NCI-H2196 (cell line): ENCODE results near the gene SLC25A48.
"Not testable (repeated sequence)": the region's sequence is repeated elsewhere in the genome, so short reads cannot be mapped to it uniquely, and the experiment has no call there.

Experiments
- DNase-seq: peaks from one replicate; lab custom pipeline; 2025; ENCODE audit not compliant: unreplicated experiment; lab: John Stamatoyannopoulos, UW

SLC25A48 gene

DNA sequence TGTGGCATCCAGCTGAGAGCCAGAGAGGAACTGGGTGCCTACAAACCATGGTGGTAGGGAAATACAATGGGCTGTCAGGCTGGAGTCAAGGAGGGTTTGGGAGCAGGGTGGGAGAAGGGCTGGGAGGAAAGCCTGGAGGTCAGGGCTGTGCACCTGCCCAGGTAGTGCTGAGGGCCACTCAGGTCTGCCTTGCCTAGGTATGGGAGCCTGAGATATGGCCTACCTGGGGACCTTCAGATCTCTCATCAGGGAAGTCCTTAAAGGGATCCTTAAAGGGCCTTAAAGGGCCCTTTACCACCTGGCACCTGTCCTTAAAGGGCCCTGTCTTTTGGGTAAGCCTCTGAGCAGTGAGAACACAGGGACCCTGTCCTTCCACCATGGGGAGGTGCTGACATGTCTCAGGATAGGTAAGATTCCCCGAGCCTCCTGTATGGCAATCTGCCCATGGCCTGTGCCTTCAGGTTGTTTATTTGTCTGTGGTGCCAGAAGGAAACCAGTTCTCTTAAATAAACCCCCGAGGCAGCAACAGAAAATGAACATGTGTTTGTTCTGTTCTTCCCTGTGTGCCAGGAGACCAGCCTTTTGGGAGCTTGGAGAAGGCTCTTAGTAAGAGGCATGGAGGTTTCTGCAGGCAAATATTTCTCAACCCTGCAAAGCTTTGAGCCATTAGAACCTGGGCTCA, 23.3 kb downstream of the SLC25A48 start:
- DNase-seq: no peak

DNA sequence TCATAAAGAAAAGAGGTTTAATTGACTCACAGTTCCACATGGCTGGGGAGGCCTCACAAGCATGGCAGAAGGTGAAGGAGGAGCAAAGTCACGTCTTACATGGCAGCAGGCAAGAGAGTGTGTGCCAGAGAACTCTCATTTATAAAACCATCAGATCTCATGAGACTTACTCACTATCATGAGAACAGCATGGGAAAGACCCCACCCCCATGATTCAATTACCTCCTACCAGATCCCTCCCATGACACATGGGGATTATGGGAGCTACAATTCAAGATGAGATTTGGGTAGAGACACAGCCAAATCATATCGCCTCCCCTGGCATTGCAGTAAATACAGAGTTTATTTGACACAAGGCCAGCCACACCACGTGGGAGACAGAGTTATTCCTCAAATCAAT, 24.7 kb downstream of the SLC25A48 start:
- not testable (repeated sequence) for DNase-seq

DNA sequence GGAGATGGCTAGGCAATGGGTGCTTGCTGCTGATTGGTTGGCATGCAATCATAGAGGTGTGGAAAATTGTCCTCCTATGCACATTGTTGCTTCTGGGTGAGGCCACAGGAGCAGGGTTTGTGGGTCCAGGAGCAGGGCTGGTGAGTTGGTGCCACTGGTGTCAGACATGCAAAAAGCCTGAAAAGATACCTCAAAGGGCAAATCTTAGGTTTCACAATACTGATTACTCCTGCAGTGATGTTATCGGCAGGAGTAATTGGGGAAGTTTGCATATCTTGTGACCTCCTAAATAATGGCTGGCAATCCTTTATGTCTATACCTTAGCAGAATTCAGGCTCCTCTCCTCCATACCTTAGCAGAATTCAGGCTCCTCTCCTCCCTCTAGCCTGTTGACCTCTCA, 25.2 kb downstream of the SLC25A48 start:
- DNase-seq: no peak

DNA sequence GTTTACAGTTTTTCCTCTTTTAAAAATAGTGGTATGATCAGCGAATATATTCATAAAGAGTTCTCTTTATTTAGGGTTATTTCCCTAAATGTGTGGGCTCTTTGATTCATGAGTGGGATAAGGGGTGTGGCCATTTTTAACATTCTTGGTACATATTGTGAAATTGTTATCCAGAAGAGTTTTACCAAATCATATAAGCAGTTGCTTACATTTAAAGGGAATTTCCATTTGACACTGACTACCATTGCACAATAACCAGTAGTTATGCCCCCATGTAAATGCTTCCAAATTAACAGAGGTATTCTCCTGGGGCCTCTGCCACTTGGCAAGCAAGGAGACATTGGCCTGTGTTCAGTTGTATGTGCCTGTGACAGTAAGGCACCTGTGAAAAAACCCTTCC, 27.2 kb downstream of the SLC25A48 start:
- DNase-seq: no peak

DNA sequence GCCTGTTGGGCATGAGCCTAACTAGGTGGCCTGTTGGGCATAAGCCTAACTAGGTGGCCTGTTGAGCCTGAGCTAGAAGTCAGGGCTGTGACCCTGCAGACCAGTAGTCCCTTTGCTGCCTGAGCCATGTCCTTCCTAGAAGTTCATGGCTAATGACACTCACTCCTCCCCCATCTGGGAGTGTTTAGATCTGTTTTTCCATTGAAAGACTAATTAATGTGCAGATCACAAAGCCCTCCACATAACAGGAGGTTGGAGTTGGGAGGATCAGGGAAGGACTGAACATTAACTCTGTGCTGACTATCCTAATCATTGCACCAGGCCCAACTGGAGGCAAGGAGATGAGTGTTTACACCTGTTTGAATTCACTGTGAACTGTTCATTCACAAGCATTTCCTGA, 27.6 kb downstream of the SLC25A48 start:
- DNase-seq: no peak

DNA sequence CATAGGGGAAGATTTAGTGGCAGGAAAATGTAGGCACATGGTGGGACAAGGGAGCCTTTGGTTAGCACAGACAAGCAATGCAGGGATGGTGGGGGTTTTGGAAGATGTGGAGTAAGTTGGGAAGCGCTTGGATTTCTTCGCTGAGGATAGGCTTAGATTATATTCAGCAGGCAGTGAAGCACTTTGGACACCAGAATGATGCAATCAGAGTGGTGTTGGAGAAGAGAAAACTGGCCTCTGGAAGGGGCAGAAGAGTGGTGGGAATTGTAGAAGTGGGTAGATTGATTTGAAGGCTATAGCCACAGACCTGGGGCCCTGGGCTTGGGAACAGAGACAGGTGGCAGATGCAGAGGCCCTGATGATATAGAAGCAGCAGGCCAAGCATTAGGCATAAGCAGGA, 28.3 kb downstream of the SLC25A48 start:
- no peak for DNase-seq

DNA sequence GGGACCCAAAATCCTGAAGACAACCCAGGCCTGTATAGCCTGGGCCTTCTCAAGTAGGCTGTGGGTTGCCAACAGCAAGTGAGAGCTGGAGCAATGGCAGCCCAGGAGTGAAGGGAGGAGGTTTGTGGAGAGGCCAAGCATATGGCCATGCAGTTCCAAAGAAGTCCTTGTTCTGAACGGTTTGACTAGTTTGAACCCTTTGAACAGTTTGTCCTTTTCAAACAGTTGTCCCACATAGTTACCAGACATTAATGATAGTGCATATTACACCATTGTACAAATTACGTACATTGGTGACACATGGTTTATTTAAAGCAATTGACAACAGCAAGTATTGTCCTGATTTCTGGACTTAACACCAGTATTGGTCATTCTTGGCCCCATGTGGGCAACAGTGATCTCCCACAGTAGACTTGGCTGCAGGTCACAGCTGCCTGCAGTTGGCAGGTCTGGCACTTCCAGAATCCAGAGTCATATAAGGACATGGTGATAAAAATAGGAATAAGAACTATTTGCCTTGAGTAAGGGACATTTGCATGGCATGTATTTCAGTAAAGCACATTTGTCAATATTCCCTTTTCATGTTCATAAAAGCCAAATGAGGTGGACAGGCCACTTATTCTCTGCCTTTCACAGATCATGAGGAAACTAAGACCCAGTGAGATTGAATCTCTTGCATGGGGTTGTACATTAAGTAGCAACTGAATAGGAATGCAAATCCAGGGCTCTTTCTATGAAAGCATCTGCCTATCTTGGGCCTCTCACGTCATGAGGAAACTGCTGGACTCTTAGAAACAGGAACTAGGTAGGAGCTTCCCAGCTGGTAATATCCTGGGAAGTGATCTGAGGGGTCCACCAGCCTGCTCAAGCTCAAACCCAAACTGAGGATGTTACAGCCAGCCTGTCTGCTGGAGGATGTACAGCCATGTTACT, 30.3 kb downstream of the SLC25A48 start:
- DNase-seq: no peak

DNA sequence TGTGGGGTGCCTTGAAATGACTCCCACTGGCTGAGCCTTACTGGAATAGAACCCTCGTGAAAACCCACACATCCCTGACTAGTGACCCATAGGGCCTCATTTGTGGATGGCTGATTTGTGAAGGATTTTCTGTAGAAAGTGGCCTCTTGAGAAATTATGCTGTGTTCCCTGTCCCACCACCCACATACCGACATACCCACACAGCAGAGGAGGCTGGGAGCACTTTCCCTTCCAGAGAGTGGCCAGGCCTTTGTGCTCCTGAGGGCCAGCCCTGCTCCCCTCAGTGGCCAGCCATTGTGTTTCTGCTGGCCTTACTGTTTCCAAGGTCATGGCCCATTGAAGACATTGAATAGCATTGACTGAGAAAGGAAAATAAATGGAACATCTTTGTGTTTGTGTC, 31.6 kb downstream of the SLC25A48 start:
- no peak for DNase-seq

DNA sequence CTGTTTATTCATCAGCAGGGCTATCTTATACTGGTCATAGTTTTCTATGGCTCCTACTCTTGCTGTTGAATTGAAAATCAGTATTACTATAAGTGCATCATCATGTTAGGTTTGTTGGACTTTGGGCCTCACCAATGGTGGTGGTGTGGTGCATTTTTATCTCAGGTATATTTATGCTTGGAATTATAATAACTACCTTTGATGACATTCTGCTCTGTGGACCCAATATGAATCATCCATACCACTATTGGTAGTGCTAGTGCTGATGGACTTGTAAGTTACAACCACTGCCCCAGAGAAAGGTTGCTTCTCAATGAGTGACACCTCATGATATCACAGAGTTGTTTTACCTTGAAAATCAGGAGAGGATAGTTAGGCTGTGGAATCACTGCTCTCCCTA, 33.1 kb downstream of the SLC25A48 start:
- no peak for DNase-seq

DNA sequence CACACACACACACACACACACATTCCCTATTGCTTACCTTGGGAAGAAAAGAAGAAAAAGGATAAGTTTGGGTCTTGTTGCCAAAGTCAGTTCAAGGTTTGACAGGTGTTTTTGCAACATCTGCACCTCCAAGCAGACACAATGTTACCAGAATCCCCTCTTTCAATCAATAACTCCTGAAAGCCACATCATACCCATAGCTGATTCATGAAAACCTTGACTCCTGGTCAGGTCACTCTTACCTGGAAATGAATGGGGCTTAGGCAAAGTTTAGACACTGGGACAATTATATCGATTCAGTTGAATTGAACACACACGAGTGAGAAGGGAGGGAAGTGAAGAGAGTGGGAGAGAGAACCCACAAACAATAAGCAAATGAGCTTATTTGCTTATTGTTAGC, 34.2 kb downstream of the SLC25A48 start:
- DNase-seq: no peak

DNA sequence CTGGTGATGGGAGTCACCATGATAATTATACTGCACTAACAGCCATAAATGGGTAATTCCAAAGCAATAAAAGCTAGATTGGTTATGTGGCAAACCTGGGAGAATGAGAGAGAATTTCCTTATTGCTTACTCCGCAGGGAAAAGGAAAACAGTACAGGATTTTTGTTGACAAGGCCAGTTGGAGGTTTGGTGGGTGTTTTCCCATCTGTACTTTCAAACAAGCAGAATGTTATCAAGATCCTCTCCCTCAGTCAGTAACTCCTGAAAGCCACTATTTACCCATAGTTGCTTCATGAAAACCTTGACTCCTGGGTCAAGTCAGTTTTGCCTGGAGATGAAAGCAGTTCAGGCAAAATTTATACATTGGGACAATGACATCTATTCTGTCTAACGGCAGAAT, 34.8 kb downstream of the SLC25A48 start:
- no peak for DNase-seq

DNA sequence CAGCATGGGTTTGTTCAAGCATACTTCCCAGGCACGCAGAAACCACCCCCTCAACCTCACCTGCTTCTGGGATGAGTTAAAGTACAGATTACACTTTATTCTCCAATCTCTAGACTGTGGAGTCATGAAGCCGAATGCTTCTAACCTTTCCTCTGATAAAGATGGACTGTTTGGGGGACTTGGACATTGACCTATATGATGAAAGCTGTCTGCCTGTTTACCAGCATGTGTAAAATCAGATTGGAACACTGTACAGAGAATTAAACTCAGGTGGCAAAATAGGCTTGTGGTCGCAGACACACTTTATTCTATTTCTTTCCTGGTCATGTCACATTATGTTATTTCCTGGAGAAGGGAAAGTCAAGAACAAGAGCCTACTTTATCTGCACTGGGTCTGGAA, 35.5 kb downstream of the SLC25A48 start:
- no peak for DNase-seq

DNA sequence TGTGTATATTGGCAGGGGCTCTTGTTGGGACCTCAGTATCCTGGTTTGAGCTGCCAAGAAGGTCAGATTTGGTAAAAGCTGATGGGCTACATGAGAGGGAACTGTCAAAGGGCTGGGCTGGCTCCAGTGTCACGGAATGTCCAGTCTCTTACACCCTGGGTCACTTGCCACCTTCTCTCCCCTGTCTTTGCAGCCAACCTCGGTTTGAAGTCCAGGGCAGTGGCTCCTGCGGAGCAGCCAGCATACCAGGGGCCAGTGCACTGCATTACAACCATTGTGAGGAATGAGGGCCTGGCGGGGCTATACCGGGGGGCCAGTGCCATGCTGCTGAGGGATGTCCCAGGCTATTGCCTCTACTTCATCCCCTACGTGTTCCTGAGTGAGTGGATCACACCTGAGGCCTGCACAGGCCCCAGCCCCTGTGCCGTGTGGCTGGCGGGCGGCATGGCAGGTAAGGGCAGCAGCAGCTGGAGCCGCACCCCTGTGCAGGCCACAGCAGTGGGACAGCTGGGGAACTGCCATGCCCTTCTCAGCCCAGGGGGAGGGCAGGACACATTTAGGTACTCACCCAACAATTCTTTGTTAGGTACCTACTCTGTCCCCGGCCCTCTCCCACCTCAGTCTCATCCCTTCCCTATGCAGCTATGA, 36.9 kb downstream of the SLC25A48 start:
- DNase-seq: no peak

DNA sequence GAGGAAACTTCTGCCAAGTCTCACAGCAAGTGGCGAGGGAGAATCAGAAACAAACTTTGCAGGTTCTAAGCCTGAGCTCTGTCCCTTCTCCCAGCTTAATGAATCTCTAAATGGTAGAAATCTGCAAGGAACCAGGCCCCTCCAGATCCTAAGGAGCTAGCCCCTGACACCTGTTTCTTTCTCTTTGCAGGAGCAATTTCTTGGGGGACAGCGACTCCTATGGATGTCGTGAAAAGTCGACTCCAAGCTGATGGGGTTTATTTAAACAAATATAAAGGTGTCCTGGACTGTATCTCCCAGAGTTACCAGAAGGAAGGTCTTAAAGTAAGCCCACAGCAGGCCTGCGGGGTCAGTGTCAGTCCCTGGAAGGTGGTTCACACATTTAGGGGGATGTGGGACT, 39.4 kb downstream of the SLC25A48 start:
- no peak for DNase-seq

DNA sequence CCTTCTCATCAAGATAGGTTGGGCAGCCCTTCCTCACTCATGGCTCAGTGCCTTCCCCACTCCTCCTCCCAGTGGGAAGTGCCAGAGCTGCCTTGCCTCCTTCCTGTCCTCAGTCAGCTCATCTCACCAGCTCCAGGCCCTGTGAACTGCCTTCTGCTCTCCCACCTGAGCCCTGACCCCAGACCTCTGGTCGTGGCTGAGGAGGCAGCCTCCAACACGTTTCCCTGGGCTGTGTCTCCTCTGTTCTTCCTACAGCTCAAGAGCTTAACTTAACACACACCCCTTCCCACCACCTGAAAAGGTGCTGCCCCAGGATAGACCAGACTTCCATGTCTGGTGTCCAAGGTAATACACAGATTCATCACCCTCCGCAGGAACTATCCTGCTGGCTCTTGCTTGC, 40.0 kb downstream of the SLC25A48 start:
- DNase-seq: no peak

DNA sequence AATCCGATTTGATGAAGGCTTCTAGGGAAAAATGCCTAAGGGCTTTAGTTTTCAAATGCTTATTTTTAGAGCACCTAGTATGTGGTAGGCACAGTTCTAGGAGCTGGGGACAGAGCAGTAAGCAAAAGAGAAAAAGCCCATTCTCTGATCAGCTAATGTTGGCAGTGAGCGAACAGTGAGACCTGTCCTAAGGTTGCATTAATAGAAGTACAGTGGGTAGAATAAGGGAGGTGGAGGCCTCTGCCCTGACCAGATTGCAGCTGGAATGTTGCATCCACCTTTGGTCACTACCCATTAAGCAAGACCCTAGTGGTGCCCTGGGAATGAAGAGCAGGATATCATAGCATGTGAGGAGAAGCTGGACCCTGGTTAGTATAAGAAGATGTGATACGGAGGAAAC, 41.1 kb downstream of the SLC25A48 start:
- DNase-seq: no peak

DNA sequence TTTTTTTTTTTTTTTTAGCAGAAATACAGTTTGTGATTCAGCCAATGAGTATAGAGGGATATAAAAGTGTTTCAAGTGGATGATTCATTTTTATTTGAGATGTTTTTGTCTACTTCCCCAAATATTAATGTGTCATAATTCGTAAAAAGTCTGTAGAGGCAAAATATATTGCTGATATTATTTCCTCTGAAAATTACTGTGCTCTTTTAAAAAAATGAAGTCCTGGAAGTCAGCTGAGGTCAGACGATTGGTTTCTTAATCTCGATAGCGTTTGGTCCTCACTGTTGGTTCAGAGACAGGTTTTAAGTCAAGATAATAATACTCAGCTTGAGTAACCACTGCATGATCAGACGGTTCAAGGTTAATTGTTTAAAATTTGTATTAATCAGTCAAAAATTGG, 41.7 kb downstream of the SLC25A48 start:
- DNase-seq: no peak

DNA sequence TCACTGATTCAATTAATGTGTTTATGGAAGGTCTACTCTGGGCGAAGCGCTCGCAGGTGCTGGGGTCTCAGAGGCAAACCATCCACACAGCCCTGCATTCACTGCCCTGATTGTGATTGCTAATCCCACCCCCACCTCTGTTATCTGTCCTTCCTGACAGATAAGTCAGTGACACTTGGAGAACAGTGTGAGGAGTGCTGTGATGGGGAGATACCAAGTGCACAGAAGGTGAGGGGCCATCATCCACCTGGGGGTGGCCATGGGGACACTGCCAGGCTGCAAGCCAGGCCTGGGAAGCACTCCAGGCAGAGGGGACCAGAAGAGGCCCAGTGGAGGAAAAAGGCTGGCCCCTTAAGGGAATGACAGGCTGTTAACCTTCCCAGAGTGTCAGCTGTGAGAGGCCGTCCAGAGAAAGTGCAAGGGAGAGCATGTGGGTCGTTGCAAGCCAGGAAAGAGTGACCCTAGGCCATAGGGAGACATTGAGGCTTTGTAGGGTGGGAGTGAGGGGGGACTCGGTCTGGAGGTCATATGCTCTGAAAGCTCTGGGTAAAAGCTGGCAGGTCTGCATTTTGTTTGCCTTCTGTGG, 43.2 kb downstream of the SLC25A48 start:
- DNase-seq: no peak

DNA sequence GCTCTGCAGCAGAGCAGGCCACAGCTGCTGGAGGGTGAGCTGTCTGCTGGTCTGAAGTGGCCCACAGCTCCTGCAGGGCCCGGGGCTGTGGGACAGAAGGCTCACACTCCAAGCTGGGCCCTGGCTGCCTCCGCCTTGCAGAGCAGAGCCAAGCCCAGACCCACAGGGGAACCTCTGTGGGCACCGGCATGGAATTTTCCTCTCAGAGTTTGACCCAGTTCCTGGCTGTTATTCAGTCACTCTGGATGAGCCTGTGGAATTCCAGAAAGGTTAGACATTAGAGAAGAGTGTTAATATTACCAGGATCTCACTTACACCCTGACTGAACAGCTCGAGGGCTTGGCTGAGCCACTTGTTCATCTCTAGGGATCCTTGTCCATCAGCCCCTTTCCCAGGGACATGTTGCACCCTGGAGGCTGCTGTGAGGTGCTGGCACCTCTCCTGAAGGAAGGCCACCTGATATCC, 43.7 kb downstream of the SLC25A48 start:
- DNase-seq: no peak

DNA sequence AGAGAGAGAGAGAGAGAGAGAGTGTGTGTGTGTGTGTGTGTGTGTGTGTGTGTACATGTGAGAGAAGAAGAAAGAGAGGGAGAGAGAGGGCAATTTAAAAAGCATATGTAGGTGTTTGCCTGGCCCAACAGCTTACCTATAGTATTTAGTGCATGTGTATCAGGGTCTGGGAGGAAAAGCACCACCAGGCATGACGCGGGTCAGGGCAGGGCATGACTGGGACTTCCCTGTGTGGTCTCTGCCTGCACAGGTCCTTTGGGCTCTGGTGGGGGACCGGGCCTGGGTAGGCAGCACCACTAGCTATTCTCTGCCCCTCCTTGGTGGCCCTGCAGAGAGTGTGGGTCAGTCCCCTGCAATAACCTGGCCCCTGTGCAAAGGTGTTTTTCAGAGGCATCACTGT, 45.1 kb downstream of the SLC25A48 start:
- DNase-seq: no peak

DNA sequence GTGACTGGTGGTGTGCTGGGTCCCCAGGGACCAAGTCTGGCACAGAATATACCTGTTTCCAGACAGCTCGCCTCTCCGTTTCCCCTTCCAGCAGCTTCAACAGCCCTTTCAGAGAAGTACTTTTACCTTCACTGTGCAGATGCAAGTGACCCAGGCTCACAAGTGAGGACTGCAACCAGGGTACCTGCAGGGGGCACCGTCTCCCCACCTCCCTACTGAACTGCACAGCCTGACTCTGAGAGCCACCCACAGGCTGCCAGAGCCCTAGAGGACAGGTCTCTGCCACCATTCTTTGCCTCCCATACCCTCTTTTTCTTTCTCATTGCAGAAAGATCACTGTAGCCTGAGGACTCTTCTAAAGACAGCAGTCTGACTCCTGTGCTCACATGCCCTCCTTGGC, 45.8 kb downstream of the SLC25A48 start:
- DNase-seq: peak; percentile 5

DNA sequence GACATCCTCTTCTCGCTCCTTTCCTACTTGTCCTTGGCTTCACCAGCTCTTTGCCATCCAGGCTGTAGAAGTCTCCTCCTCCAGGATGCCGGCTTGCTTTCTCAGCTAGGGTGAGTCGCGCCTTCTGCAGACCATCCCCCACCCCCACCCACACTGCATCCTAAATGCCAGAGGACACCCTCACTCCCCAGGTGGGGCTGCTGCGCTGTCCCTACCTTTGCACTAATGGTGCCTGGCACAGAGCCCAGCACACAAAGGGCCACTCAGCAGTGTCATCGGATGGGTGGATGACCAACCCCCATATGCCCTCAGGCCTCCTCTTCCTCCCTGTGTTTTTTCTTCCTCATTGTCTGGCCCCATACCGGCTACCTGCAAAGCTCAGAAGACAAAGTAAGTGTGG, 46.3 kb downstream of the SLC25A48 start:
- DNase-seq: peak; percentile 5
